ENCODE results near the gene BCL2L2.

Gene BCL2L2

DNA sequence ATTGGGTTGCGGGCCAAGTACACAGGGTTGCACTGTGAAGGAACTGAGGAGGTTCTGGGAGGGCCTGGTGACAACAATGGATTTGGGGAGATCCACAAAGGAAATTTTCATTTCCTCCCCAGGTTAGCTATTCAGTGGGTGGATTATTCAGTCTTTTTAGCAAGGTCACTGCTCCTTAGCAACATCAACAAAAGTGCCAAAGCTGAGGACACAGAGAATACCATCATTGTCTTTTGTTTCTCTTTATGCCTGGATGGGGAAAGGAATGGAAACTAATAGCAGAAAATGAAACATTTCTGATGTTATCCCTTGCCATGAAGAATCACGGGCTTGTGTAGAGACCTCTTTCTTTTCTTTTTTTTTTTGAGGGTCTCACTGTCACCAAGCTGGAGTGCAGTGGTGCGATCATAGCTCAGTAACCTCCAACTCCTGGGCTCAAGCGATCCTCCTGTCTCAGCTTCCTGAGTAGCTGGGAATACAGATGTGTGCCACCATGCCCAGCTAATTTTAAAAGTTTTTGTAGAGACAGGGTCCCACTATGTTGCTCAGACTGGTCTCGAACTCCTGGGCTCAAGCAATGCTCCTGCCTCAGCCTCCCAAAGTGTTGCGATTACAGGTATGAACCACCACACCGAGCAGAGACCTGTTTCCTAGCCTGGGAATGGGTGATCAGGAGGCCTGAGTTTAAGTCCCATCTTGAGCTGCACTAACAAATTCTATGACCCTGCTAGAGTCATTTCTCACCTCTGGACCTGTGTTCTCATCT is 10.4 kb upstream of the BCL2L2 start:
- TF ChIP-seq CTCF (IDR thresholded peaks at IDR 0.05; ENCODE audit: low read depth, low read length) = no peak
- no peak overlapping the region for H3K4me3 ChIP-seq (ENCODE audit: low read depth, low read length)

GRCh38 chr14:23297096-23297495 is 9.5 kb upstream of the BCL2L2 start:
- H3K4me3 ChIP-seq (ENCODE audit: low read depth, low read length) = no peak overlapping the region
- no peak for TF ChIP-seq CTCF (IDR thresholded peaks at IDR 0.05; ENCODE audit: low read depth, low read length)

DNA sequence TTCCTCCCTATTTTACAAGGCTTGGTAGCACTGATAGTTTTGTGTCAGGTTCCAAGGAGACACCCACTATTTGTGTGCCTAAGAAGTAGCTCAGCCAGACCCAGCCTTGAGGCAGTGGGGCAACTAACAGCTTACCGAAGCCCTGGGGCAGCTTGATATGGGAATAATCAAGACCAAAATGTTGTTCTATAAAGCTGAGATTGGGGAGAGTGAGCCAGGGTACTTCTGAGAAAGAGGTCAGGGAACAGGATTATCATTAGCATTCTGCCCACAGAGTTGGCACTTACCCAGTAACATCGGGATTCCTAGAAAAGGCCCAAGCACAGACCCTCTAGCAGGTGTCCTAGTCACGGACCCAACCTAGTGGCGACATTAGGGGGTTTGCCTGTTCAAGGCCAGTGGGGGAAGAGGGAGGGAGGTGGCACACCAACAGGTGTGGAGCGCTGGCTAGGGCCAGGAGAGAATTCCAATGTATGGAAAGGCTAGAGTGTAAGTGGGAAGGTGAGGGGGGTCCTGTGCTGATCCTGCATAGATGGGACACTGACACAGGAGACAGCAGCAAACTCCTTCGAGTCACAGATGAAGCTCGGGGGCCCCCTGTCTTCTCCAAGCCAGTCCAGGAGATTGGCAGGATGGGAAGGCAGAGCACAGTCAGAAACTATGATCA is 8.9 kb upstream of the BCL2L2 start:
- no peak overlapping the region for H3K4me3 ChIP-seq (ENCODE audit: low read depth, low read length)
- TF ChIP-seq CTCF (IDR thresholded peaks at IDR 0.05; ENCODE audit: low read depth, low read length) = no peak

- no peak for TF ChIP-seq CTCF (IDR thresholded peaks at IDR 0.05; ENCODE audit: low read depth, low read length)
- H3K4me3 ChIP-seq (ENCODE audit: low read depth, low read length) = no peak overlapping the region
These were observed 7.2 kb upstream of the BCL2L2 start for GRCh38 chr14:23299211-23299957.

DNA sequence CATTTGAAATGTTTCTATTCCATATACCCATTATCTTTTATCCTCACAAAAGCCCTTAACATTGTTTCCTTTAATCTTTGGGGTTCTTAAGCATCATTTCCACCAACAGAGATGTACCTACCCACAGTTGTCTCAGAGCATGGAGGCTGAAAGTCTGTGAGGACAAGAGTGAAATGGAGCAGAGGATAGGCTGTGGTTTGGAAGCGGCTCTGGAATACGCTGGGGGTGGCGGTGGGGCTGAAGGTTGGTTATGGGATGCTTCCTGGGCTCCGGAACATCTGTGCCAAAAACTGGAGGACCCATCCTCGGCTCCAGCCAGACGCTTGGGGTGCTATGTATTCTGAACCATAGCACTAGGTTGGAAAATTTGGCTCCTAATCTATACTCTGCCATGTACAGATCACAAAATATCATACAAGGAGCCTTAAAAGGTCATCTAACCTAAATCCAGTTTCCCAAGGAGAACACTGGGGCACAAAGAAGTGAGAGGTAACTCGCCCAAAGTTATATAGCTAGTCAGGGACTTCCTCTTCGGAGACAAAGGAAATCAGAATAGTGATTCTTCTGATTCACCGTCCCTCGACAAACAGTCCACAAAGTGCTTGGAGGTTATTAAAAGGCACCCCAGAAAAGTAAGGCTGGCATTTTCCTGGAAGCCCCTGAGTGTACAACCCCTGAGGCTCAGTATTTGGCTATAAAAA is 6.5 kb upstream of the BCL2L2 start:
- peak overlapping the region; percentile 64 for H3K4me3 ChIP-seq (ENCODE audit: low read depth, low read length)
- TF ChIP-seq CTCF (IDR thresholded peaks at IDR 0.05; ENCODE audit: low read depth, low read length) = no peak

- H3K4me3 ChIP-seq (ENCODE audit: low read depth, low read length) = peak overlapping the region; percentile 64
- TF ChIP-seq CTCF (IDR thresholded peaks at IDR 0.05; ENCODE audit: low read depth, low read length) = no peak
These were observed 5.9 kb upstream of the BCL2L2 start for GRCh38 chr14:23300687-23301223.
